Measurements from ENCODE around the gene MANBA. TPM values are rescaled to one million over a fixed set of nuclear protein-coding genes. Genes with fewer than 3 reads are reported as not detected.
A peak's percentile ranks its signal among the peaks of the same experiment; 100 is the strongest.

The MANBA gene
- total and polyA plus RNA-seq, 2 of the 4 experiments (the other 2 are of a cell fraction), result 11.5 to 17.2 TPM

- Histone ChIP-seq H4K20me1 (ENCODE audit: insufficient read depth, low read length) (no peaks in the 10 kb centered on the region; the same call in 1 of the 2 replicates), H3K9me1 (ENCODE audit: insufficient read depth, low read length) (0 out of 2 replicates have a peak, but pooled peaks cover 2% of the 10 kb centered on the region), H3K23ac (ENCODE audit: low read depth, low read length) (no peak overlapping the region), H3K9me3 (ENCODE audit: control insufficient read depth, insufficient read depth, low read length) (no peaks in the 10 kb centered on the region), H4K8ac (ENCODE audit: low read depth in 2 of 2, low read length in 2 of 2) (no peak overlapping the region), H3K36me3 (ENCODE audit: control insufficient read depth, insufficient read depth, low read length) (peaks cover 3% of the 10 kb centered on the region; the same call in 1 of the 2 replicates), H3K4me3 (ENCODE audit: insufficient read depth, low read depth, low read length) (no peak overlapping the region), H3K4me1 (ENCODE audit: control insufficient read depth, insufficient read depth, low read length) (peaks cover 3% of the 10 kb centered on the region), H3K4me2 (ENCODE audit: low read depth, low read length) (no peak overlapping the region), H4K91ac (ENCODE audit: insufficient read depth, low read depth, low read length) (peak overlapping the region; percentile 9; the same call in 1 of the 2 replicates), H2AK9ac (replicated peaks; ENCODE audit: low read depth, low read length, poor library complexity) (no peak overlapping the region), H3K27me3 (ENCODE audit: control insufficient read depth, insufficient read depth, low read length) (no peaks in the 10 kb centered on the region), H2AFZ (replicated peaks; ENCODE audit: low read length, poor library complexity) (peak overlapping the region; percentile 52), H4K5ac (ENCODE audit: low read depth, low read length) (no peak overlapping the region), H2AK5ac (ENCODE audit: low read depth, low read length) (no peak overlapping the region), H3K14ac (replicated peaks; ENCODE audit: low read depth, low read length) (no peak overlapping the region), H2BK120ac (ENCODE audit: low read depth, low read length) (no peak overlapping the region), H3K56ac (ENCODE audit: extremely low read depth, insufficient read depth, low read length) (no peak overlapping the region), H2BK15ac (ENCODE audit: low read depth, low read length) (no peak overlapping the region), H3K27ac (ENCODE audit: insufficient read depth, low read length) (no peak overlapping the region), H2BK5ac (ENCODE audit: low read depth, low read length, poor library complexity, severe bottlenecking) (no peak overlapping the region), H3K79me1 (ENCODE audit: low read depth in 1 of 2, low read length in 2 of 2) (no peaks in the 10 kb centered on the region), H3K18ac (ENCODE audit: low read depth, low read length) (no peak overlapping the region), H3K9ac (ENCODE audit: low read depth, low read length) (no peak overlapping the region), H2BK20ac (ENCODE audit: low read depth, low read length) (no peak overlapping the region), H3K4ac (ENCODE audit: low read depth, low read length) (no peak overlapping the region)
- CTCF ChIA-PET, result no interaction called here
- intact Hi-C loops (cut with micrococcal nuclease), result loop anchor here (10.0 kb wide), 1 partner anchor 281 kb away; the partner anchor contains the start of gene SLC39A8
- peak; percentile 54 for DNase-seq
- ATAC-seq (ENCODE audit: low read depth), result peak; percentile 59
- dilution Hi-C loops (cut with HindIII; ENCODE audit: low sequenced_read_pairs, unreplicated experiment), result no loop called here
- BruUV-seq (replicated peaks), result no TSS peak
- POLR2A ChIA-PET (ENCODE audit: unreplicated experiment), result no interaction called here
- in situ Hi-C loops (cut with MboI; ENCODE audit: low sequenced_read_pairs), result no loop called here
- TF ChIP-seq CEBPB (IDR thresholded peaks at IDR 0.05; ENCODE audit: low read depth, low read length) (0 out of 2 replicates have a peak, but pooled peaks have one; percentile 20), BHLHE40 (IDR thresholded peaks at IDR 0.05; ENCODE audit: low read depth, low read length) (no peak), USF2 (IDR thresholded peaks at IDR 0.05; ENCODE audit: low read depth, low read length) (no peak), MXI1 (IDR thresholded peaks at IDR 0.05; ENCODE audit: borderline replicate concordance, low read depth, low read length) (no peak), CHD1 (IDR thresholded peaks at IDR 0.05; ENCODE audit: low read depth, low read length) (no peak), MAFK (IDR thresholded peaks at IDR 0.05; ENCODE audit: low read depth, low read length) (no peak), RAD21 (IDR thresholded peaks at IDR 0.05; ENCODE audit: low read length) (peak; percentile 62), RCOR1 (IDR thresholded peaks at IDR 0.05; ENCODE audit: insufficient replicate concordance, low read length) (no peak), CTCF (conservative IDR thresholded peaks at IDR 0.05; ENCODE audit: low read depth, low read length) (peak; percentile 47), SMC3 (IDR thresholded peaks at IDR 0.05; ENCODE audit: low read depth, low read length) (peak; percentile 15; the same call in 1 of the 2 replicates), ELK1 (IDR thresholded peaks at IDR 0.05; ENCODE audit: borderline replicate concordance, low read depth, low read length) (no peak), POLR2A (IDR thresholded peaks at IDR 0.05; ENCODE audit: low read depth, low read length) (no peak), NFE2L2 (IDR thresholded peaks at IDR 0.05; ENCODE audit: low read depth, low read length) (no peak)
- 90% methylated on average over 1 to 2 of the region's 3 CpGs for WGBS, 2 experiments (ENCODE audit: extremely low coverage in 2 of 2, insufficient read length in 1 of 2)
Observed at GRCh38 chr4:102625232-102625930, 135.4 kb downstream of the MANBA start.
